AG04450 (cell line): ENCODE measurements around the gene TMTC4. TPM values are rescaled to one million over a fixed set of nuclear protein-coding genes. Genes with fewer than 3 reads are reported as not detected.

ENCODE experiments used
- CTCF ChIA-PET: fragments of 300-600, 350-600 bp; formaldehyde crosslinking; extraction: SDS; loops from one replicate; lab custom pipeline; 2022; ENCODE audit warnings: antibody characterized with exemption, inconsistent platforms; lab: Charles Lee
- POLR2A ChIA-PET: fragments of 350-600 bp; formaldehyde crosslinking; extraction: SDS; loops from one replicate; lab custom pipeline; 2021; ENCODE audit warnings: antibody characterized with exemption, inconsistent platforms; lab: Yijun Ruan, JAX
- DNase-seq: peaks from one replicate; pipeline ENCODE4 v3.0.0-alpha.2; 2011; ENCODE audit warnings: low read depth, low spot score
- H3K27ac ChIP-seq: one replicate; pipeline ENCODE4 v1.5.1; 2012; ENCODE audit warnings: low read depth, low read length, control low read depth
- H3K27me3 ChIP-seq: one replicate; pipeline ENCODE4 v1.6.0; 2012; ENCODE audit warnings: low read length; ENCODE audit not compliant: control insufficient read depth, insufficient read depth
- H3K4me3 ChIP-seq: 2 replicates; pipeline ENCODE4 v1.5.1; 2011; ENCODE audit warnings: mild to moderate bottlenecking, low read depth, low read length, control low read depth
- H3K9me3 ChIP-seq: 2 replicates; pipeline ENCODE4 v1.5.1; 2012; ENCODE audit warnings: low read length; ENCODE audit not compliant: control insufficient read depth, insufficient read depth
- CTCF ChIP-seq: IDR thresholded peaks from 2 replicates; pipeline ENCODE4 v1.5.1; 2011; ENCODE audit warnings: low read depth, low read length, control low read depth, inconsistent platforms
- polyA plus RNA-seq: library from polyadenylated mRNA; depleted of rRNA; stranded (reverse); fragments of >200 nt; gene quantifications from 2 replicates; pipeline ENCODE4 v1.2.3, GENCODE V29; 2011

Gene TMTC4
- polyA plus RNA-seq, 1 experiment: 22.2 TPM

DNA sequence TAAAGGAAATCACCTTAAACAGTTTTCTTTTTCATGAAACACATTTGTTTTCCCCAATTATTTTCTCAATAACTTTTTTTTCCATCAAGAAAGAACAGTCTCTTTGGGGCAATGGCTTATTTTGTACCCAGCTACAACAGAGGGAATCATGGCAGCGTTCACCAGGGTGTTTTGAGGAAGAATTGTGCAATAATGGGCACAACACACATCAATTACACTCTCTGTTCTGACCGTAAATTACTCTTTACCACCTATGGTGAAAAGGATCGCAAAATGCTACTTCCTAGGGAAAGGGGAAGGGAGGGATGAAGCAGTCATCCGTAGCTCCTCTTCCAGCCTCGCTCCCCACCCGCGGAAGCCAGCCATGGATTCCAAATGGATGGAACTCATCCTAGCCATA is 38.6 kb downstream of the TMTC4 start:
- Histone ChIP-seq H3K9me3 (no peaks in the 10 kb centered on the region; the same call in 1 of the 2 replicates), H3K27ac (no peak overlapping the region), H3K27me3 (no peaks in the 10 kb centered on the region), H3K4me3 (no peak overlapping the region)
- ChIA-PET CTCF (no interaction called here), POLR2A (no interaction called here)
- DNase-seq: no peak
- no peak for TF ChIP-seq CTCF

GRCh38 chr13:100634696-100635095 is 39.9 kb downstream of the TMTC4 start:
- H3K4me3 ChIP-seq: no peak overlapping the region
- TF ChIP-seq CTCF: no peak
- ChIA-PET POLR2A (interaction anchor here (0.7 kb wide), 1 partner anchor 43 kb away, joined by 7 read pairs; no protein-coding TSS in a partner anchor), CTCF (no interaction called here)
- no peak overlapping the region for H3K27ac ChIP-seq
- no peak for DNase-seq
- H3K9me3 ChIP-seq: no peaks in the 10 kb centered on the region; the same call in 1 of the 2 replicates
- no peaks in the 10 kb centered on the region for H3K27me3 ChIP-seq

GRCh38 chr13:100633461-100633860 is 41.1 kb downstream of the TMTC4 start:
- peak overlapping the region; percentile 83 for H3K27ac ChIP-seq
- H3K9me3 ChIP-seq: no peaks in the 10 kb centered on the region; the same call in 1 of the 2 replicates
- CTCF ChIA-PET: interaction anchor here (0.6 to 1.5 kb wide), 5 partner anchors 13 to 132 kb away, joined by 3 to 5 read pairs (median 4); partner anchors contain the start of gene TMTC4
- POLR2A ChIA-PET: interaction anchor here (0.6 to 1.3 kb wide), 3 partner anchors 41 to 42 kb away, joined by 3 to 5 read pairs (median 4); partner anchors contain the start of gene TMTC4
- TF ChIP-seq CTCF: no peak
- peak; percentile 80 for DNase-seq
- H3K4me3 ChIP-seq: no peak overlapping the region
- no peaks in the 10 kb centered on the region for H3K27me3 ChIP-seq

DNA sequence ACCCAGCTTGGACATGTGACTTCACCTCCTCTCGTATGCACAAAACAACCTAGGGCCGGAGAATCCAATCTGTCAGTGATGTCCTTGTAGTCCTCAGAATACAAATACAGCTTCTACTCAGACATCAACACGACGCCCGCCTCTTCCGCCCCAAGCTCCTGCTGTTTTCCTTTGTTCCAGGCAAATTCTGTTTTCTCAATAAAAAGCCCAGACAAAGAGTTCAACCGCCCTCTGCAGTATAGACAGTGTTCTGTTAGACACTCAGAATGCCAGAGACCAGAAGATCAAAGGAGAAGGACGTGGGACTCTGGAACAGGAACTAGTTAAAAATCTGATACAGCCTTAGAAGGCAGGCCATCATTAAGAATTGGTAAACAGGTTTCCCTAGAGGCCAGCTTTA is 44.0 kb downstream of the TMTC4 start:
- H3K27me3 ChIP-seq: no peaks in the 10 kb centered on the region
- DNase-seq: no peak
- H3K9me3 ChIP-seq: no peaks in the 10 kb centered on the region; the same call in 1 of the 2 replicates
- no peak overlapping the region for H3K27ac ChIP-seq
- CTCF ChIA-PET: interaction anchor here (0.8 kb wide), 2 partner anchors 42 to 45 kb away, joined by 3 read pairs; no protein-coding TSS in a partner anchor
- POLR2A ChIA-PET: no interaction called here
- H3K4me3 ChIP-seq: no peak overlapping the region
- TF ChIP-seq CTCF: 0 out of 2 replicates have a peak, but pooled peaks have one; percentile 3

DNA sequence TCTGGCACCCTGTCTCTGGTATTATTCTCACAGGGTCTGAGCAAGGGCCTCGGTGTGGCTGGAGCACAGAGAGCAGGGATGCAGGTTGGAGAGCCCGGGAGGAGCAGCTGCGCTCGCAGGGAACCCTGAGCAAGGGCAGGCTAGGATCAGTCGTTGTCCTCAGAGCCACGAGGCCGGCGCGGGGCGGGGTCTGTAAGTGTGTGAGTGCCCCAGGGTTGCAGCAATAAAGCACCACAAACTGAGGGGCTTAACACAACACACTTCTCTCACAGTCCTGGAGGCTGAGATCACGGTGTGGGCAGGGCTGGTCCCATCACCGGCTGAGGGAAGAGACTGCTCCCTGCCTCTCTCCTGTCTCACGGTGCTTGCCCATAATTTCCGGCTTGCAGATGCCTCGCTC is 47.5 kb downstream of the TMTC4 start:
- no peak overlapping the region for H3K4me3 ChIP-seq
- no peak for TF ChIP-seq CTCF
- DNase-seq: no peak
- H3K27ac ChIP-seq: no peak overlapping the region
- ChIA-PET CTCF (no interaction called here), POLR2A (no interaction called here)
- H3K9me3 ChIP-seq: no peaks in the 10 kb centered on the region; the same call in 1 of the 2 replicates
- no peaks in the 10 kb centered on the region for H3K27me3 ChIP-seq
